Vagina (tissue), 2 donors: ENCODE measurements around the gene CHL1. TPM values are rescaled to one million over a fixed set of nuclear protein-coding genes. Genes with fewer than 3 reads are reported as not detected.
"Not testable (repeated sequence)": the region's sequence is repeated elsewhere in the genome, so short reads cannot be mapped to it uniquely, and the experiment has no call there.

Experiments used
- DNase-seq, 2 donors: peaks; one replicate each; pipeline ENCODE4 v3.0.0-alpha.2; 2017; ENCODE audit errors: extremely low spot score in 2 of 2
- H3K27ac ChIP-seq: fragments of 200-600 bp; sonication (generic); one replicate; pipeline ENCODE4 v1.5.1; 2019
- H3K27me3 ChIP-seq: fragments of 200-600 bp; sonication (generic); one replicate; pipeline ENCODE4 v1.5.1; 2019
- H3K36me3 ChIP-seq, 2 donors: fragments of 200-600 bp; sonication (generic); one replicate each; pipeline ENCODE4 v1.5.1; 2017 to 2019
- H3K4me1 ChIP-seq: fragments of 200-600 bp; sonication (generic); one replicate; pipeline ENCODE4 v1.5.1; 2019
- H3K4me3 ChIP-seq, 2 donors: fragments of 200-600 bp; sonication (generic); 1 replicate in 1 of 2; 2 replicates in 1 of 2; pipeline ENCODE4 v1.5.1; 2016 to 2019
- H3K9me3 ChIP-seq: fragments of 200-600 bp; sonication (generic); one replicate; pipeline ENCODE4 v1.5.1; 2019
- CTCF ChIP-seq, 3 experiments: fragments of 450-650 bp in 2 of 3; fragments of 200-600 bp in 1 of 3; sonication (generic) in 1 of 3; IDR thresholded peaks; one replicate each; pipeline ENCODE4 v1.5.1; 2017 to 2019; ENCODE audit warnings: antibody characterized with exemption in 3 of 3, mild to moderate bottlenecking in 2 of 3, moderate library complexity in 2 of 3
- POLR2A ChIP-seq, 2 donors: fragments of 450-650 bp; IDR thresholded peaks; one replicate each; pipeline ENCODE4 v1.6.1; 2017; ENCODE audit warnings: antibody characterized with exemption in 2 of 2, mild to moderate bottlenecking in 2 of 2, moderate library complexity in 2 of 2
- POLR2AphosphoS5 ChIP-seq, 2 donors: sonication (generic); formaldehyde crosslinking; IDR thresholded peaks; one replicate each; pipeline ENCODE4 v1.9.0; 2017; ENCODE audit warnings: antibody characterized with exemption in 2 of 2, mild to moderate bottlenecking in 2 of 2, low read depth in 1 of 2; ENCODE audit not compliant: insufficient read depth in 1 of 2
- intact Hi-C: fragments of 100-400 bp; cut with DNase I; formaldehyde crosslinking; loops from one replicate; pipeline ENCODE4 v1.15.1; 2023
- total RNA-seq: library from RNA; depleted of rRNA; stranded (reverse); fragments of >200 nt; gene quantifications from one replicate; pipeline ENCODE4 v1.2.3, GENCODE V29; 2016

CHL1 gene
- total RNA-seq, 1 donor from 2014 or later = 25.8 TPM

DNA sequence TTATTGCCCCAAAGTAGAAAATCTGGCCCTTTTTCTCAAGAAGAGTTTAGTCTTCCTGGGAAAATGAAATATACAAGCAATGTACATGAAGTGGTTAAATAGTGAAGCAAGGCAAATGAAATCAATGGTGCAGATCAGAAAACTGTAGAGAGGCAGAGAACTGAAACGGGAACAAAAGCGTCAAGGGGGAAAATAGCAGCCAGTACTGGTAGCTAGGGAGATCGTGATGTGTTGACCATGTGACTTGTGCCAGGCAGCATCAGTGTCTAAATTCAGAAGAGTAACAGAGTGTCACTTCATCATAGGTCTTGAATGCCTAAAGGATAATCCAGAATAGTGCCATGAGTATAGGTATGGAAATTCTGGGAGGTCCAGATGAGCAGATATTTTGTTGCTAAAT is 163.1 kb downstream of the CHL1 start:
- no peak overlapping the region for H3K27ac ChIP-seq
- intact Hi-C loops = no loop called here
- H3K36me3 ChIP-seq = no peaks in the 10 kb centered on the region
- H3K4me3 ChIP-seq = no peak overlapping the region
- no peaks in the 10 kb centered on the region for H3K27me3 ChIP-seq
- no peaks in the 10 kb centered on the region for H3K9me3 ChIP-seq
- H3K4me1 ChIP-seq = peaks cover 17% of the 10 kb centered on the region
- DNase-seq = no peak
- no peak for TF ChIP-seq POLR2A (IDR thresholded peaks at IDR 0.05)
- TF ChIP-seq POLR2AphosphoS5 (IDR thresholded peaks at IDR 0.05; ENCODE audit: insufficient read depth in 1 of 2, low read depth in 1 of 2) = no peak
- TF ChIP-seq CTCF (IDR thresholded peaks at IDR 0.05) = no peak

DNA sequence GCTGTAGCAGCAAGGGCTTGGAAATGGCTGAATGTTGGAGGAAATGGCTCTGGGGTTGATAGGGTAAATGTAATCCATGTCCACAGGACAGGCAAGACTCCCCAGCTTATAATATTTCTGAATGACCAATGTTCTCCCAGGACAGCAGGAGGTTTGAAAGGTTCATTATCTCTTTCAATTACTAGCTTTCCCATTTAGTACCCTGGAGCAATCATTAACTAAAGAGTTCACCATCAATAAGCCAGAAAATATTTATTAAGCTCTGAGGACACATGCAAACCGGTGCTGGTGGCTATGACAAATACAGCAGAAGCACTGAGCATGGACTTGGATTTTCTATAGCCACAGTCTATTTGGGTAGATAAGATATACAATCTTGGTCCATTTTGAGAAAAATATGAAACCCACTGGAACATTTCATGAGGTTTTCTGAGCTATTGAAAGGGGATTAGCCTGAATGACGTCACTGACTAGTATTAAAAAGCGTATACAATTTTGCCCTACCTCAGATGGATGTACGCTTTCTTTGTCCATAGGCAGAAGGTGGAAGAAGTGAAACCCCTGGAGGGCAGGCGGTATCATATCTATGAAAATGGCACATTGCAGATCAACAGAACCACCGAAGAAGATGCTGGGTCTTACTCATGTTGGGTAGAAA is 166.2 kb downstream of the CHL1 start:
- TF ChIP-seq CTCF (IDR thresholded peaks at IDR 0.05) (no peak), POLR2AphosphoS5 (IDR thresholded peaks at IDR 0.05; ENCODE audit: insufficient read depth in 1 of 2, low read depth in 1 of 2) (no peak), POLR2A (IDR thresholded peaks at IDR 0.05) (no peak)
- intact Hi-C loops = no loop called here

DNA sequence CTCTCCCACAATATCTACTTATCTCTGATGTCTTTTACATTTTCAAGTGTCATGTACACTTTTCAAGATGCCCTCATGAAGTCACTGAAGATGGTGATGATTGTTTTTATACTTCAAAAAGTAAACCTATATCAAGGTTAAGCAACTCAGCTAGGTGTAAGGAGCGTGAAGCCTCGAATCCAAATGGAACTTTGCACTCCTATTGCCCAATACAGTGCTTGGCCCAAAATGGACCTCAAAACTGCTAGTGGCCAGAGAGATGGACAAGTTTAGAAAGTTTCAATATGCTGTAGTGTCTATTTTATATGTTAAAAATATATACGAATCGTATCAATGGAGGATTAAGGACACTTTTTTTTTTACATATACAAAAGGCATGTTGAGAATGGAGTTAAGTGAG is 167.7 kb downstream of the CHL1 start:
- Histone ChIP-seq H3K9me3 (no peaks in the 10 kb centered on the region), H3K4me3 (no peak overlapping the region), H3K27ac (no peak overlapping the region), H3K36me3 (no peaks in the 10 kb centered on the region), H3K4me1 (no peaks in the 10 kb centered on the region), H3K27me3 (no peaks in the 10 kb centered on the region)
- DNase-seq = no peak
- TF ChIP-seq CTCF (IDR thresholded peaks at IDR 0.05) = no peak
- no peak for TF ChIP-seq POLR2A (IDR thresholded peaks at IDR 0.05)
- no peak for TF ChIP-seq POLR2AphosphoS5 (IDR thresholded peaks at IDR 0.05; ENCODE audit: insufficient read depth in 1 of 2, low read depth in 1 of 2)
- intact Hi-C loops = no loop called here

More for the DNA sequence above, 166.2 kb downstream of the CHL1 start:
- H3K27me3 ChIP-seq = no peaks in the 10 kb centered on the region
- DNase-seq = no peak
- H3K4me3 ChIP-seq = no peak overlapping the region
- no peaks in the 10 kb centered on the region for H3K36me3 ChIP-seq
- H3K4me1 ChIP-seq = no peaks in the 10 kb centered on the region
- no peaks in the 10 kb centered on the region for H3K9me3 ChIP-seq
- H3K27ac ChIP-seq = no peak overlapping the region

DNA sequence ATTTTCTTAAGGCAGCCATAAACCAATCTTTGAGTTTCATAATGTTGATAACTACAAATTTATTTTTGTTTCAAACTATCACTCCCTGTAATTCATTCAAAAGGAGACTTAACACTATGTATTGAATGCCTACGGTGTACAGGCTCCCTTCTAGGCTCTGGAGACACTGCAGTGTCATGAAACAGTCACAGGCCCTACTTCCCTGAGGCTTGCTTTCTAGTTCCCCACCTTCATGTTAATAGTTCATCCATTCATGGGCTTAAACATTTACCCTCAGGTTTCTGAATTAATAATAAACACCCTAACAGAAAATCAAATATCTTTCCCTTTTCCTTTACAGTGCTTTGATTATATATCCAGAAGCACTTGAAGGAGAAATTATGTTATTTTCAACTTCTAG is 168.7 kb downstream of the CHL1 start:
- Histone ChIP-seq H3K4me1 (no peaks in the 10 kb centered on the region), H3K4me3 (no peak overlapping the region), H3K9me3 (no peaks in the 10 kb centered on the region), H3K36me3 (no peaks in the 10 kb centered on the region), H3K27me3 (no peaks in the 10 kb centered on the region), H3K27ac (no peak overlapping the region)
- TF ChIP-seq POLR2A (IDR thresholded peaks at IDR 0.05) = no peak
- TF ChIP-seq POLR2AphosphoS5 (IDR thresholded peaks at IDR 0.05; ENCODE audit: insufficient read depth in 1 of 2, low read depth in 1 of 2) = no peak
- TF ChIP-seq CTCF (IDR thresholded peaks at IDR 0.05) = no peak
- no peak for DNase-seq
- intact Hi-C loops = no loop called here

DNA sequence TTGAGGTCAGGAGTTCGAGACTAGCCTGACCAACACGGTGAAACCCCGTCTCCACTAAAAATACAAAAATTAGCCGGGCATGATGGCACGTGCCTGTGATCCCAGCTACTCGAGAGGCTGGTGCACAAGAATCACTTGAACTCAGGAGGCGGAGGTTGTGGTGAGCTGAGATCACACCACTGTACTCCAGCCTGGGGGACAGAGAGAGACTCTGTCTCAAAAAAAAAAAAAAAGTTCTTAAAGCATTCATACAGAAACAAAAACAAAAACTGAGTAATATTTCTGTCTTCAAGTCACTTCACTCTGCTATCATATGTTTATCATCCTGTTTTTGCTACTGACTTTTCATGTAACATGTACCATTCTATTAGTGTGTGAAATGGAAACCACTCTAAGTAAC is 169.7 kb downstream of the CHL1 start:
- H3K4me3 ChIP-seq, intact Hi-C loops, H3K9me3 ChIP-seq, H3K27ac ChIP-seq, H3K4me1 ChIP-seq, H3K36me3 ChIP-seq, H3K27me3 ChIP-seq, DNase-seq: not testable (repeated sequence)
